AML-193 (cell line): ENCODE measurements around the gene WASF3.

Source experiments
- DNase-seq, 2 experiments: peaks; one replicate each; lab custom pipeline; 2025; lab: John Stamatoyannopoulos, UW

WASF3 gene

GRCh38 chr13:26590951-26591350 lies 33.5 kb downstream of the WASF3 start:
- no peak for DNase-seq

DNA sequence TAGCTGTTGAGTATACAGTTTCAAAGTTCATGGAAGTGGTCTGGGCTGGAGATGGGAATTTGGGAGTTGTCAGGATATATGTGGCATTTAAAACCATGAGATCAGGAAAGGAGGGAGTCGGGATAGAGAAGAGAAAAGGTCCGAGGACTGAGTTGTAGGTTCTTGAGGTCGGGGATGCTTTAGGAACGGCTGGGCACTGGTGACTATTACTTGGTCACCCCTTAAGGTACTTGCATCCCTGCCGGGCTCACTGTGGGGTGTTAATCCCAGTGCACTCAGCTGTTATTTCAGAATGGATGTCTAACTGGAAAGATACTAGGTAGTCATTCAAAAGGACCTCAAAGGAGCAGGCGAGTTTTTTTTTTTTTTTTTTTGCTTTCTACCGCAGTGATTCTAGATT lies 34.2 kb downstream of the WASF3 start:
- no peak for DNase-seq

- DNase-seq: no peak
Measured at GRCh38 chr13:26593661-26594060, 36.2 kb downstream of the WASF3 start.

DNA sequence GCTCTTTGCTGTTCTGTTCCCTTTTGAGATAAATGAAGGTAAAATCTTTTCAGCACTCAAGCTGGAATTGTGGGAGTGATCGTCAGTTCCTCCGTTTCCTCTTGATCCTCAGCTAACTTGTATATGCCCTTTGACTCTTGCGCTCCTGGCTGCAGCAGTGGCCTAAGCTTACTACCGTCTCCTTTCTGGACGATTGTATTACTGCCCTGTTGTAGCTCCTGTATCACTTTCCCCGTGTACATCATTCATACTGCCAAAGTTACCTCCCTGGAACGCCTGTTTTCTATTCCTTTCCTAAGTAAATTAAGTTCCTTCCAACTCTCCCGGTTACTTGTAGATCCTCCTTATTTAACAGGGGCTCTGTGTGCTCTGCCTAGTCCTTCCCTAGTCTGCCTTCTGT lies 36.9 kb downstream of the WASF3 start:
- no peak for DNase-seq

DNA sequence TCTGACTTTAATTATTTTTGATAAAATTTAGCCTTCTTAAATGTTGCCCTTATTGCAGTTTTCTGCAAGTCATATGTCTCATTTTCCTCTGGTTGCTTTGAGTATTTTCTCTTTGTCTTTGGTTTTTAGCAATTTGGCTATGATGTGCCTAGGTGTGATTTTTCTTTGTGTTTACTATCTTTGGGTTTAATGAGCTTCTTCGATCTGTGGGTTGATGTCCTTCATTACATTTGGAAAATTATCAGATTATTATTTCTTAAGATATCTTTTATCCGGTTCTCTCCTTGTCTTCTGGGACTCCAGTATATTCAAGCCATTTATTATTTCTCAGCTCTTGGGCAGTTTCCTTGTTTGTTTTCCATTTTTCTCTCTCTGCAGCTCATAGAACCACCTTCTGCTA lies 39.0 kb downstream of the WASF3 start:
- DNase-seq: no peak

GRCh38 chr13:26599403-26599802 lies 41.9 kb downstream of the WASF3 start:
- DNase-seq: no peak

GRCh38 chr13:26599860-26600259 lies 42.4 kb downstream of the WASF3 start:
- no peak for DNase-seq

GRCh38 chr13:26600343-26600742 lies 42.9 kb downstream of the WASF3 start:
- DNase-seq: no peak

- DNase-seq: peak; percentile 32 to 47
Measured at GRCh38 chr13:26601669-26602068, 44.2 kb downstream of the WASF3 start.

- DNase-seq: no peak
Measured at GRCh38 chr13:26602783-26603182, 45.3 kb downstream of the WASF3 start.

- no peak for DNase-seq
Measured at GRCh38 chr13:26604784-26605545, 47.5 kb downstream of the WASF3 start.

GRCh38 chr13:26605845-26606244 lies 48.4 kb downstream of the WASF3 start:
- no peak for DNase-seq

DNA sequence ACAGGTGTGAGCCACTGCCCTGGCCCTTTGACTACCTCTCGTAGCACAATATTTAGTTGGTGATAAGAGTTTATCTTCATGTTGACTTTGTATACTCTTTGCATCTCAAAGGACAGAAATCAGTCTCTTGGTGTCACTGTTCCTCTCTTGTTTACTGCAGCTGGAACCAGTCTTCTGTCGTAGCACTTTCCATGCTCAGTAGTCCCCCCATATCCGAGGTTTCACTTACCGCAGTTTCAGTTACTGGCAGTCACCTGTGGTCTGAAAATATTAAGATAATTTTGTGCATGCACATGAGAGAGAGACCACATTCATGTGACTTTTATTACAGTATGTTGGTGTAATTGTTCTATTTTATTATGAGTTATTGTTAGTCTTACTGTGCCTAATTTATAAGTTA lies 49.1 kb downstream of the WASF3 start:
- DNase-seq: no peak

- DNase-seq: no peak
Measured at GRCh38 chr13:26614721-26615120, 57.2 kb downstream of the WASF3 start.

GRCh38 chr13:26616126-26616525 lies 58.6 kb downstream of the WASF3 start:
- no peak for DNase-seq

DNA sequence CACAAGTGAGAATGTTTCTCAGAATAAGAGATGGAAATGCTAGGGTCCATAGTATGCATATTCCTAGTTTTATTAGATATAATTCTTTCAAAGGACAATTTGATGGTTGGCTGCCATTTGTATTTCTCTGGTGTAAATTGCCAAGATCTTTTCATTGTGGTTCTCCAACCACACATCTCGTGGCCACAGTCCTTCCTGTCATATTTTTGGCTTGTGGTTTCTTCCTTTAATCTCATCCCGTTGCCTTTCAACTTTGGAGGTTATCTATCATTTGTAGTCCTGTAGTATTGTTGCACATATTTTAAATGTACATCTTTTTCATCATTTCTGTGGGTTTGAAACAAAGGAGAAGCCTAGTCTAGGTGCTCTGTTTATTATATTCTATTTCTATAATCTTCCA lies 61.2 kb downstream of the WASF3 start:
- no peak for DNase-seq

DNA sequence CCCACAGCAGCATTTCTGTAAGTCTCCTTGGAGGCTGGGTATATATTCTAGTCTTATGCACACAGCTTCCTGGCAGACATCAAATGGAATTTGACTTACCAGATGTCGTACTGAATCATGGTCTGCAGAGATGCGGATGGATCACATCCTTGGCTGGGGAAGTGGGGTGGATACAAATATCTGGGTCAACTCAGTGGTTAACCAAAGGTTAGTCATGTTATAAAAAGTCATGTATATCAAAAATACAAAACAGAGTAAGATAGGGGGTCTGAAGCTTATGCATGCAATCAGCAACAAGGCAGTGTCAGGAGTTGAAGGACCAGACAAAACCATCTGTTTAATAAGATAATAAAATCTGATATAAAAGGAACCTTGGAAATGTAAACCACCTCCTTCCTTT lies 61.9 kb downstream of the WASF3 start:
- no peak for DNase-seq

- no peak for DNase-seq
Measured at GRCh38 chr13:26621731-26622401, 64.4 kb downstream of the WASF3 start.

DNA sequence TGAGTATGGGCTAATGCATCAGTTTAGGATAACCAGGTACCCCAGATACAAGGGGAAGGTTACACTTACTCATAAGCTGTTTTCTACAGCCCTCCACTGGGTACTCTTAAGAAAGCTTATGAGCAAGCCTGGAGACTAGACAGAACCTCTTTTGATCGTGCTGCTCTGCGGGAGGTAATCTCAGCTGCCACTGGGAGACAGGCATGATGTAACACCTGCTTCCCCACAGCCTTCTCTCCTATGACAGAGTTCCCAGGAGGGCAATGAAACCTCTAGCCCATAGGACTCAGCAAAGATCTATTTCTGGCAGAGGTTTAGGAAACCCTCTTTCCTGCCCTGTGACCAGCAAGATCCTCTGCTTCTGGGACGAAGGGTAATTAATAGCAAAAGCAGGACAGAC lies 65.6 kb downstream of the WASF3 start:
- DNase-seq: no peak

DNA sequence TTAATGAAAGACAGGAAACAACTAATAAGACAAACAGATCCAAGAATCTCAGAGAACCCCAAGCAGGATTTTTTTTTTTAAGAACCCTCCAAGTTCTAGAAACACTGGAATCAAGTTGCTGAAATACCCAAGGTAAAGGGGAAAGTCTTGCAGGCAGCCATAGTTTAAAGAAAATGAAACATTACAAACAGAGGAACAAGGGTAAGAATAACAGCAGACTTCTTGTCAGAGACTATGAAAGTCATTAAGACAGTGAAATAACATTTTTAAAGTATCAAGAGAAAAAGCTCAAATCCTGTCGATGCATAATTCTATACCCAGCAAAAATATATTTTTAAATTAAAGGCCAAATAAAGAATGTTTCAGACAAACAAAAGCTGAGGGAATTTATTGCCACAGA lies 67.1 kb downstream of the WASF3 start:
- no peak for DNase-seq

DNA sequence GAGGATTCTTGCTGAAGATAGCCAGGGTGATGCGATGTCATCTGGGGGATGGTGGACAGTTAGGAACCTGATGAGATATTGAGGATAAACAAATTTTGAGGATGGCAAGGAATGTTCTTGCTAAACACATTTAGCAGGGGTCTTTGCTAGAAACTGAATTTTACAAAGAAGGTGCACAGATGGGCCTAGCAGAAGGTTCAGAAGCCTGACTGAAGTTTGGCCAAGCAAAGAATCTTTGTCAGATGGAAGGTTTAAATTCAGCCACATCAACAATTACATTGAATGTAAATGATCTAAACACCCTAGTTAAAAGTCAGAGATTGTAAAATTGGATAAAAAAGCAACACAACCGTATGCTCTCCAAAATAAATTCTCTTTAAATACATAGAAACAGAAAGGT lies 68.8 kb downstream of the WASF3 start:
- DNase-seq: no peak

DNA sequence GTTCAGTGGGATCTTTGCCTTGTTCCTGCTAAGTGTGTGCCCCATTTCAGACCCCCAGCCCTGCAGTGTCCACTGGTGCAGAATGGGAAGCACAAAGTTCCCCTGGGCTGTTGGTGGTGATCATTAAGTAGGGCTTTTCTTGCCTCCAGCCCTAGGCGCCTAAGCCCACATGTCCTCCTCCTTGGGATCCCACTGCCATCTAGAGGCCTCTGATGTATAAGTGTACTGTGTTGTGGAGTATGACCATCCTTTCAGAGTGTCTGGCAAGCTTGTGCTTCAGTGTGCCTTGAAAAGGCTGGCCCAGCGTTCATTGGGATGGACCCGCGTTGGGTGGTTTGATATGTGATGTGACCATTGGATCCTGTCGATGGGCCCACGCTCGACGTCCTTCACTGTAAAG lies 71.2 kb downstream of the WASF3 start:
- DNase-seq: no peak

- peak in 1 of 2 experiments; percentile 4 for DNase-seq
Measured at GRCh38 chr13:26629260-26629825, 71.9 kb downstream of the WASF3 start.
